Neural cell (in vitro differentiated cells): Measurements from ENCODE around the gene RSRC1. TPM values are rescaled to one million over a fixed set of nuclear protein-coding genes. Genes with fewer than 3 reads are reported as not detected.

Source experiments
- H2AFZ ChIP-seq: fragments of 200-600, 300-800 bp; sonication (generic), shearing (Covaris generic); 2 replicates; pipeline ENCODE4 v1.6.0; 2014; ENCODE audit warnings: low read depth, mild to moderate bottlenecking, antibody characterized with exemption, low read length, moderate library complexity
- H3F3A ChIP-seq: fragments of 200-600 bp; shearing (Covaris generic); 2 replicates; pipeline ENCODE4 v1.6.1; 2016; ENCODE audit warnings: mild to moderate bottlenecking, moderate library complexity, mixed read lengths, antibody characterized with exemption, low read length; ENCODE audit not compliant: insufficient read depth, poor library complexity, severe bottlenecking
- H3K27ac ChIP-seq: fragments of 200-600, 300-800 bp; sonication (generic), shearing (Covaris generic); 2 replicates; pipeline ENCODE4 v1.5.1; 2014; ENCODE audit warnings: mild to moderate bottlenecking, low read length, moderate library complexity
- H3K27me3 ChIP-seq: fragments of 300-800, 200-600 bp; sonication (generic), shearing (Covaris generic); 2 replicates; pipeline ENCODE4 v1.6.0; 2014; ENCODE audit warnings: mild to moderate bottlenecking, low read depth, low read length, moderate library complexity; ENCODE audit not compliant: insufficient read depth
- H3K36me3 ChIP-seq: fragments of 300-800, 200-600 bp; sonication (generic), shearing (Covaris generic); 2 replicates; pipeline ENCODE4 v1.5.1; 2014; ENCODE audit warnings: mild to moderate bottlenecking, antibody characterized with exemption, low read length, moderate library complexity; ENCODE audit not compliant: insufficient read depth
- H3K4me2 ChIP-seq: fragments of 300-800, 200-600 bp; sonication (generic), shearing (Covaris generic); 2 replicates; pipeline ENCODE4 v1.6.0; 2014; ENCODE audit warnings: mild to moderate bottlenecking, low read length
- H3K4me3 ChIP-seq: fragments of 300-800, 200-600 bp; sonication (generic), shearing (Covaris generic); 2 replicates; pipeline ENCODE4 v1.5.1; 2014; ENCODE audit warnings: mild to moderate bottlenecking, low read length, moderate library complexity
- H3K79me2 ChIP-seq: fragments of 200-600 bp; shearing (Covaris generic); replicated peaks from 2 replicates; pipeline ENCODE4 v1.6.0; 2014; ENCODE audit warnings: mild to moderate bottlenecking, low read length, moderate library complexity; ENCODE audit not compliant: insufficient read depth
- H3K9ac ChIP-seq: fragments of 300-800, 200-600 bp; sonication (generic), shearing (Covaris generic); 2 replicates; pipeline ENCODE4 v1.6.1; 2016; ENCODE audit warnings: mild to moderate bottlenecking, low read length, mixed read lengths
- H3K9me2 ChIP-seq: fragments of 200-600 bp; shearing (Covaris generic); 2 replicates; pipeline ENCODE4 v1.6.1; 2016; ENCODE audit warnings: mild to moderate bottlenecking, low read length, mixed read lengths; ENCODE audit not compliant: insufficient read depth
- H3K9me3 ChIP-seq: fragments of 200-600, 300-800 bp; sonication (generic), shearing (Covaris generic); 2 replicates; pipeline ENCODE4 v1.6.1; 2016; ENCODE audit warnings: mild to moderate bottlenecking, mixed run types, low read length, moderate library complexity, mixed read lengths
- H4K20me1 ChIP-seq: fragments of 200-600 bp; shearing (Covaris generic); 2 replicates; pipeline ENCODE4 v1.6.1; 2016; ENCODE audit warnings: mild to moderate bottlenecking, mixed run types; ENCODE audit not compliant: insufficient read depth
- CTCF ChIP-seq: fragments of 450-650 bp; IDR thresholded peaks from 2 replicates; pipeline ENCODE4 v1.5.1; 2014; ENCODE audit warnings: antibody characterized with exemption, mild to moderate bottlenecking, moderate library complexity; ENCODE audit not compliant: poor library complexity, severe bottlenecking
- EP300 ChIP-seq: fragments of 450-650 bp; conservative IDR thresholded peaks from 2 replicates; pipeline ENCODE4 v1.6.1; 2014; ENCODE audit warnings: antibody characterized with exemption, mild to moderate bottlenecking, moderate library complexity; ENCODE audit not compliant: poor library complexity, severe bottlenecking
- EZH2 ChIP-seq: fragments of 200-600, 300-800 bp; shearing (Covaris generic), sonication (generic); IDR thresholded peaks from 2 replicates; pipeline ENCODE4 v1.6.1; 2014; ENCODE audit warnings: antibody characterized with exemption, low read length, borderline replicate concordance, mild to moderate bottlenecking; ENCODE audit not compliant: insufficient read depth, poor library complexity, severe bottlenecking
- MXI1 ChIP-seq: fragments of 450-650 bp; conservative IDR thresholded peaks from 2 replicates; pipeline ENCODE4 v1.6.1; 2014; ENCODE audit warnings: antibody characterized with exemption, mild to moderate bottlenecking; ENCODE audit not compliant: poor library complexity, severe bottlenecking
- POLR2AphosphoS5 ChIP-seq: IDR thresholded peaks from 2 replicates; pipeline ENCODE4 v1.6.1; 2012
- RAD21 ChIP-seq: fragments of 450-650 bp; conservative IDR thresholded peaks from 2 replicates; pipeline ENCODE4 v1.6.1; 2014; ENCODE audit warnings: antibody characterized with exemption, mild to moderate bottlenecking, moderate library complexity
- REST ChIP-seq: IDR thresholded peaks from 2 replicates; pipeline ENCODE4 v1.6.1; 2012; ENCODE audit warnings: borderline replicate concordance
- SMC3 ChIP-seq: fragments of 450-650 bp; conservative IDR thresholded peaks from 2 replicates; pipeline ENCODE4 v1.6.1; 2014; ENCODE audit warnings: antibody characterized with exemption, mild to moderate bottlenecking, moderate library complexity; ENCODE audit not compliant: poor library complexity
- TAF1 ChIP-seq: IDR thresholded peaks from 2 replicates; pipeline ENCODE4 v1.6.1; 2012; ENCODE audit warnings: low read depth
- polyA plus RNA-seq: library from polyadenylated mRNA; depleted of rRNA; stranded (reverse); fragments of >200 nt; gene quantifications from 2 replicates; pipeline ENCODE4 v1.2.3, GENCODE V29; 2014

Gene RSRC1
- polyA plus RNA-seq, 1 donor from 2014 or later: 28.1 TPM

GRCh38 chr3:158471639-158472294, 361.9 kb downstream of the RSRC1 start:
- no peak overlapping the region for H2AFZ ChIP-seq
- H3K36me3 ChIP-seq: no peaks in the 10 kb centered on the region
- H3K9me3 ChIP-seq: no peaks in the 10 kb centered on the region
- H3F3A ChIP-seq: no peaks in the 10 kb centered on the region
- H3K27ac ChIP-seq: no peak overlapping the region
- H3K27me3 ChIP-seq: no peaks in the 10 kb centered on the region
- no peak overlapping the region for H3K4me3 ChIP-seq
- H3K9me2 ChIP-seq: no peaks in the 10 kb centered on the region
- H3K9ac ChIP-seq: no peak overlapping the region
- H3K4me2 ChIP-seq: no peak overlapping the region
- TF ChIP-seq REST (no peak), RAD21 (no peak), TAF1 (no peak), MXI1 (no peak), EP300 (no peak), EZH2 (no peak), CTCF (no peak)
- H3K79me2 ChIP-seq: no peaks in the 10 kb centered on the region
- H4K20me1 ChIP-seq: no peaks in the 10 kb centered on the region

GRCh38 chr3:158479051-158479450, 369.2 kb downstream of the RSRC1 start:
- no peak overlapping the region for H3K4me2 ChIP-seq
- no peaks in the 10 kb centered on the region for H4K20me1 ChIP-seq
- no peak overlapping the region for H3K9ac ChIP-seq
- H3K9me3 ChIP-seq: no peaks in the 10 kb centered on the region
- no peaks in the 10 kb centered on the region for H3K79me2 ChIP-seq
- no peak overlapping the region for H3K4me3 ChIP-seq
- no peaks in the 10 kb centered on the region for H3K36me3 ChIP-seq
- no peaks in the 10 kb centered on the region for H3F3A ChIP-seq
- H3K27ac ChIP-seq: no peak overlapping the region
- H3K27me3 ChIP-seq: no peaks in the 10 kb centered on the region
- TF ChIP-seq EP300 (no peak), RAD21 (no peak), EZH2 (no peak), REST (no peak), MXI1 (no peak), CTCF (no peak), SMC3 (no peak), POLR2AphosphoS5 (no peak), TAF1 (no peak)
- no peak overlapping the region for H2AFZ ChIP-seq
- H3K9me2 ChIP-seq: no peaks in the 10 kb centered on the region
